Tibial nerve (tissue), 3 donors: ENCODE measurements around the gene UBE2E2.

Source experiments
- POLR2A ChIP-seq, 2 donors: fragments of 450-650 bp; IDR thresholded peaks; one replicate each; pipeline ENCODE4 v1.6.1; 2017; ENCODE audit warnings: antibody characterized with exemption in 2 of 2, mild to moderate bottlenecking in 2 of 2, moderate library complexity in 2 of 2
- TF ChIP-seq, protein P1 (sequence below), 5 experiments: fragments of 200-600 bp in 3 of 5; fragments of 450-650 bp in 2 of 5; sonication (generic) in 3 of 5; IDR thresholded peaks; one replicate each; pipeline ENCODE4 v1.5.1; 2016 to 2019; ENCODE audit warnings: antibody characterized with exemption in 5 of 5, mild to moderate bottlenecking in 3 of 5, moderate library complexity in 2 of 5

DNA sequence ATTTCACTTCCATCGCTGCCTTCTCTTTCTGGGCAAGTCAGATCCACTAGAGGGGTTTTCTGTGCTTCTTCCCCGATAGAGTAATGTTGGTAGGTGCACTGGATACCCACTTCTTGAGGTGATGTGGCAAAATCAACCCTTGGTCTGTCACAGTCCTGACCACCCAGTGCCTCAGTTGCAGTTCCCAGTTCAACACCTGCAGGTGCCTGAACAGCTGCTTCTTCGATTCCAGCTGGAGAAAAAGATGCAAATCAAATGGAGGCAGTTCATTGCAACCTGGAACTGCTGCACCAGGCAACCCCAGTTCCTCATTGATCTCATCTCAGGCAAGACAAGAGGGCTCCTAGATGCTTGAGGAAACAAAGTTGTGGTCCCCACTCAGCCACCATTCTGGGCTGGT is 186.6 kb downstream of the UBE2E2 start:
- TF ChIP-seq, protein P1, sequence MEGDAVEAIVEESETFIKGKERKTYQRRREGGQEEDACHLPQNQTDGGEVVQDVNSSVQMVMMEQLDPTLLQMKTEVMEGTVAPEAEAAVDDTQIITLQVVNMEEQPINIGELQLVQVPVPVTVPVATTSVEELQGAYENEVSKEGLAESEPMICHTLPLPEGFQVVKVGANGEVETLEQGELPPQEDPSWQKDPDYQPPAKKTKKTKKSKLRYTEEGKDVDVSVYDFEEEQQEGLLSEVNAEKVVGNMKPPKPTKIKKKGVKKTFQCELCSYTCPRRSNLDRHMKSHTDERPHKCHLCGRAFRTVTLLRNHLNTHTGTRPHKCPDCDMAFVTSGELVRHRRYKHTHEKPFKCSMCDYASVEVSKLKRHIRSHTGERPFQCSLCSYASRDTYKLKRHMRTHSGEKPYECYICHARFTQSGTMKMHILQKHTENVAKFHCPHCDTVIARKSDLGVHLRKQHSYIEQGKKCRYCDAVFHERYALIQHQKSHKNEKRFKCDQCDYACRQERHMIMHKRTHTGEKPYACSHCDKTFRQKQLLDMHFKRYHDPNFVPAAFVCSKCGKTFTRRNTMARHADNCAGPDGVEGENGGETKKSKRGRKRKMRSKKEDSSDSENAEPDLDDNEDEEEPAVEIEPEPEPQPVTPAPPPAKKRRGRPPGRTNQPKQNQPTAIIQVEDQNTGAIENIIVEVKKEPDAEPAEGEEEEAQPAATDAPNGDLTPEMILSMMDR (IDR thresholded peaks at IDR 0.05): no peak
- TF ChIP-seq POLR2A (IDR thresholded peaks at IDR 0.05): no peak
